SK-N-MC (cell line): Measurements from ENCODE around the gene OR12D2.

Experiments
- EZH2 ChIP-seq: fragments of 200-600 bp; sonication (generic); IDR thresholded peaks from one replicate; pipeline ENCODE4 v1.6.1; 2017; ENCODE audit warnings: antibody characterized with exemption
- FOXP2 ChIP-seq: optimal IDR thresholded peaks from 2 replicates; pipeline ENCODE3; 2011; ENCODE audit warnings: mild to moderate bottlenecking, moderate library complexity; ENCODE audit not compliant: insufficient read depth; ENCODE audit errors: extremely low read length, control extremely low read depth
- POLR2AphosphoS5 ChIP-seq: IDR thresholded peaks from 2 replicates; pipeline ENCODE4 v1.6.1; 2012; ENCODE audit warnings: mild to moderate bottlenecking, low read depth, low read length, borderline replicate concordance

DNA sequence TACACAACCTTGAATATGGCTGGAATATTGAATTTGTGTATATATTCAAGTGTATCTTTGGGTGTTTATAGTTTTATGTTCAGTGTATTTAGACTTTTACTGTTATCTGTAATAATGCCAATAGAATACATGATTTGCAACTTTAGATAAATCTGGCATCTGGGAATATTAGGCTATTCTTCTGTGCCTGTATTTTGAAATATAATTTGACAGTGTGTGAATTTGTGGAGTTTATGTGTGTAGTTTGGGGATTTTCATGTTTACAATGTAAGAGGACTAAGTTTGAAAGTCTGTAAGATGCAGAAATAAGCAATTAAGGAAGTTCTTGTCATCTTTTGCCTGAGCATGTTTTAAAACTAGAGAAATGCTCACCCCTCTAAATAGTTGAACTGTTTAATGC lies 43.6 kb downstream of the OR12D2 start, which contains the start of gene OR10C1:
- TF ChIP-seq POLR2AphosphoS5 (no peak), EZH2 (no peak), FOXP2 (no peak)
